ENCODE results near the gene GPR108.
A peak's percentile ranks its signal among the peaks of the same experiment; 100 is the strongest.

The GPR108 gene

GRCh38 chr19:6736169-6736916, 1.0 kb downstream of the GPR108 start:
- H3K4me3 ChIP-seq (ENCODE audit: control insufficient read depth, low read depth, low read length) = peak overlapping the region; percentile 94
- peak; percentile 84 for TF ChIP-seq CTCF (IDR thresholded peaks at IDR 0.05; ENCODE audit: control insufficient read depth, insufficient read depth, low read depth, low read length, missing control alignments)
- peak; percentile 61 for DNase-seq (ENCODE audit: low read depth)

DNA sequence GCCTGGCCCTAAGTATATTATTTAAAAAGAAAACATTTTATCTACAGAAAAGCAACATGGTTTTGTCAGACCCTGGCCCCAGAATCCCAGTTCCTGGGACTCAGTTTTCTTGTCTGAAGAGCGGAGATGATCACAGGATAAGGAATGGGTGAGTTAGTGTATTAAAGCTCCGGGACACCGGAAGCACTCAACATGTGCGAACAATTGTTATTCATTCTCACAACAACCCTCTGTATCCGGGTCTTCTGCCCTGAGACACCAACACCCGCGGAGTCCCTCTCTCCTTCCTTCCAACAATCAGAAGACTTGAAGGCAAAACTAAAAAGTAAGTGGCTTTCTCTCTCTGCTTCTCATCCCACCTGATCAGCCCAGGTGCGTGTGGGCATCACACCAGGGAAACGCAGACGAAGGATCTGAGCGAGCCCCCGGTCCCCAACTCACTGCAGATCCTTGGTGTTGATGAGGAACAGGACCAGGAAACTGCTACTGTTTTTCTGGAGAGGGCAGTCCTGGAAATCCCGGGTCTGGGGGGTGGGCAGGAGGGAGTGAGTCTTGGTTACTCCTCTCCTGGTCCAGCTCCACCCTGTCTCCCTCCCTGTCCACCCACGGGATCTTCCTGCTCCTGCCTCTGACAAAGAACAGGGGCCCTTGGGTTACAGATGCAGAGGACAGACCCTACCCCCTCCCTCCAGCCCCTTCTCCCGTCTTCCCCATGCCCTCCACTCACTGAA, 2.0 kb downstream of the GPR108 start:
- no peak for TF ChIP-seq CTCF (IDR thresholded peaks at IDR 0.05; ENCODE audit: control insufficient read depth, insufficient read depth, low read depth, low read length, missing control alignments)
- H3K4me3 ChIP-seq (ENCODE audit: control insufficient read depth, low read depth, low read length) = no peak overlapping the region

GRCh38 chr19:6734096-6734696, 3.2 kb downstream of the GPR108 start:
- no peak overlapping the region for H3K4me3 ChIP-seq (ENCODE audit: control insufficient read depth, low read depth, low read length)
- TF ChIP-seq CTCF (IDR thresholded peaks at IDR 0.05; ENCODE audit: control insufficient read depth, insufficient read depth, low read depth, low read length, missing control alignments) = no peak
- no peak for DNase-seq (ENCODE audit: low read depth)

More for the DNA sequence above, 2.0 kb downstream of the GPR108 start:
- no peak for DNase-seq (ENCODE audit: low read depth)

GRCh38 chr19:6733338-6734095, 3.9 kb downstream of the GPR108 start:
- peak; percentile 26 for TF ChIP-seq CTCF (IDR thresholded peaks at IDR 0.05; ENCODE audit: control insufficient read depth, insufficient read depth, low read depth, low read length, missing control alignments)
- DNase-seq (ENCODE audit: low read depth) = no peak
- no peak overlapping the region for H3K4me3 ChIP-seq (ENCODE audit: control insufficient read depth, low read depth, low read length)

GRCh38 chr19:6732803-6733337, 4.5 kb downstream of the GPR108 start:
- no peak for DNase-seq (ENCODE audit: low read depth)
- no peak overlapping the region for H3K4me3 ChIP-seq (ENCODE audit: control insufficient read depth, low read depth, low read length)
- no peak for TF ChIP-seq CTCF (IDR thresholded peaks at IDR 0.05; ENCODE audit: control insufficient read depth, insufficient read depth, low read depth, low read length, missing control alignments)

DNA sequence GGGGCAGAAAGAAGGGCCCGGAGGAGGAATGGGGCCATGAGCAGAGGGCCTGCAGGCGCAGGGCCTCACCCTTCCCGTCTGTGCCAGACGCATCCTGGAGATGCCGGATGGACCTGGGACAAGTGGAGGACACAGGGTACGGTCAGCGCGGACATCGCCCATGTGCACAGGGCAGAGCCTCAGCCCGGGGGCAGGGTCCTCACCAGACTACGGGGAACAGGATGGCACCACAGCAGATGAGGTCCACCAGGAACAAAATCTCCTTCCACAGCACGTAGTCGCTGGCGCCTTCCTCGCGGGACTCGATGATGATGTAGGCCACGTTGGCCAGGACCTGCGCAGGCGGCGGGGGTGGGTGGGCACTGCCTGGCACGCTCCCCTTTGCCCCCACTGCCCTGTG, 5.6 kb downstream of the GPR108 start:
- H3K4me3 ChIP-seq (ENCODE audit: control insufficient read depth, low read depth, low read length) = no peak overlapping the region
- no peak for DNase-seq (ENCODE audit: low read depth)
- no peak for TF ChIP-seq CTCF (IDR thresholded peaks at IDR 0.05; ENCODE audit: control insufficient read depth, insufficient read depth, low read depth, low read length, missing control alignments)

Measured in AG09309 (cell line).